HG03139 (cell line): ENCODE data around the gene MICAL3.
A peak's percentile ranks its signal among the peaks of the same experiment; 100 is the strongest.

ENCODE experiments used
- ATAC-seq: cut with Tn5 transposase; IDR thresholded peaks from one replicate; pipeline ENCODE4 v1.9.1; 2021; ENCODE audit not compliant: unreplicated experiment

The MICAL3 gene

GRCh38 chr22:17743661-17744411, 280.5 kb downstream of the MICAL3 start:
- no peak for ATAC-seq

GRCh38 chr22:17742527-17742902, 281.8 kb downstream of the MICAL3 start:
- ATAC-seq = peak; percentile 54

GRCh38 chr22:17741866-17742526, 282.4 kb downstream of the MICAL3 start:
- ATAC-seq = no peak

- ATAC-seq = no peak
These were observed 285.0 kb downstream of the MICAL3 start for GRCh38 chr22:17739196-17739975.

GRCh38 chr22:17738386-17739128, 285.8 kb downstream of the MICAL3 start:
- ATAC-seq = no peak
